ENCODE measurements around the gene S1PR3. TPM values are rescaled to one million over a fixed set of nuclear protein-coding genes. Genes with fewer than 3 reads are reported as not detected.

S1PR3 gene
- total RNA-seq, 1 donor from 2014 or later = 37.9 TPM

DNA sequence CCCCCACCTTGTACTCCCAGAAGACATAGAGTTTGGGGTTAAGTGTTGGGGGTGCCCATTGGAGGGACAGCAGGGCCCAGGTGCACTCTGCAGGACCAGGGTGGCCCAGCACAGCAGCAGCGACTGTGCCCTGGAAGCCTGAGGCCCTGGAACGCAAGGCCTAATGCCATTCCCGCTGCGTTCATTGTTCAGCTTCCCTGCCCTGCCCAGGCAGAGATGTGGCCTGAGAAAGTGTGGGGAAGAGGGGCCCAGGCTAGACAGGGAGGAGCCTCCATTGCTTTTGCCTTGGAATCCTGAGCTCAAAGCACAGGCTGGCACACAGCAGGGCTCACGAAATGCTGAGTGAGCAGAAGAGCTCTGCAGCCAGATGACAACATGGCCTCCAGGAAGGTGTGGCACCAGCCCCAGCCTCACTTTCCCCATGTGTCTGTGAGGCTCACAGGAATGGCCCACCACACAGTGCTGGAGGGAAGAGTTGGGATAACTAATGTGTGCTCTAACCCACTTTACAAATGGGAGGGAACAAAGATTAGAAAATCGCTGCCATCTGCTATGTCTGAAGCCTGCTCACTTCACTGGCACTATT is 19.4 kb downstream of the S1PR3 start:
- Mint-ChIP-seq H3K36me3 (no peaks in the 10 kb centered on the region), H3K27ac (no peak overlapping the region), H3K4me3 (no peak overlapping the region), H3K4me1 (ENCODE audit: unreplicated experiment) (peaks cover 15% of the 10 kb centered on the region), H3K9me3 (no peaks in the 10 kb centered on the region), H3K27me3 (no peaks in the 10 kb centered on the region)
- no peak for TF ChIP-seq CTCF (conservative IDR thresholded peaks at IDR 0.05)
- DNase-seq (ENCODE audit: extremely low spot score, unreplicated experiment) = no peak

DNA sequence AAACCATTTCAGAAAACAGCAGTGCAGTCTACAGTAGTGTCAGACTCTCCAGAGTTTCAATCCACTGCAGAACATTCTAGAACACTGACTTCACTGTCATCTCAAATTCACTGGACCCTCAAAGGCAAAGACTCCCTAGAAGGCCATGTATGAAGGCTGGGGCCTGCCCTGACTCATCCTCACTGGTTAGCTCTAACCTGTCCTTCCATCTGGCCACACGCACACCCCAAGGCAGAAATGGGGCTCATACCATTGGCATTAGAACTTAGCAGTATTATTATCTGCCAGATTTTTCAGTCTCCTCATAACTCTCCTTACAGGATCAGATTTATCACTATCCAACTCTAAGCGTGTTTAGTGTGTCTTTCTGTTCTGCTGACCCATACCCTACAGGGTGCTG is 20.4 kb downstream of the S1PR3 start:
- TF ChIP-seq CTCF (conservative IDR thresholded peaks at IDR 0.05) = no peak
- Mint-ChIP-seq H3K4me3 (no peak overlapping the region), H3K27me3 (no peaks in the 10 kb centered on the region), H3K27ac (no peak overlapping the region), H3K4me1 (ENCODE audit: unreplicated experiment) (peaks cover 9% of the 10 kb centered on the region), H3K36me3 (no peaks in the 10 kb centered on the region), H3K9me3 (no peaks in the 10 kb centered on the region)
- DNase-seq (ENCODE audit: extremely low spot score, unreplicated experiment) = no peak

GRCh38 chr9:89012294-89013042 is 21.2 kb downstream of the S1PR3 start:
- no peaks in the 10 kb centered on the region for H3K36me3 Mint-ChIP-seq
- TF ChIP-seq CTCF (conservative IDR thresholded peaks at IDR 0.05) = no peak
- no peak overlapping the region for H3K27ac Mint-ChIP-seq
- H3K4me1 Mint-ChIP-seq (ENCODE audit: unreplicated experiment) = peaks cover 9% of the 10 kb centered on the region
- no peaks in the 10 kb centered on the region for H3K27me3 Mint-ChIP-seq
- DNase-seq (ENCODE audit: extremely low spot score, unreplicated experiment) = no peak
- no peaks in the 10 kb centered on the region for H3K9me3 Mint-ChIP-seq
- H3K4me3 Mint-ChIP-seq = no peak overlapping the region

- Mint-ChIP-seq H3K36me3 (no peaks in the 10 kb centered on the region), H3K27ac (no peak overlapping the region), H3K9me3 (no peaks in the 10 kb centered on the region), H3K4me1 (ENCODE audit: unreplicated experiment) (peaks cover 8% of the 10 kb centered on the region), H3K4me3 (no peak overlapping the region), H3K27me3 (no peaks in the 10 kb centered on the region)
- DNase-seq (ENCODE audit: extremely low spot score, unreplicated experiment) = no peak
- TF ChIP-seq CTCF (conservative IDR thresholded peaks at IDR 0.05) = no peak
These were observed 22.4 kb downstream of the S1PR3 start for GRCh38 chr9:89013660-89014059.

GRCh38 chr9:89014153-89014552 is 22.9 kb downstream of the S1PR3 start:
- Mint-ChIP-seq H3K9me3 (no peaks in the 10 kb centered on the region), H3K36me3 (no peaks in the 10 kb centered on the region), H3K27me3 (no peaks in the 10 kb centered on the region), H3K4me3 (no peak overlapping the region), H3K27ac (no peak overlapping the region), H3K4me1 (ENCODE audit: unreplicated experiment) (peaks cover 5% of the 10 kb centered on the region)
- TF ChIP-seq CTCF (conservative IDR thresholded peaks at IDR 0.05) = no peak
- no peak for DNase-seq (ENCODE audit: extremely low spot score, unreplicated experiment)
